IMR-90 (cell line): ENCODE data around the gene COPS7A. TPM values are rescaled to one million over a fixed set of nuclear protein-coding genes. Genes with fewer than 3 reads are reported as not detected.

Experiments
- ATAC-seq: fragments of 200-7000 bp; cut with Tn5 transposase; 2 replicates; pipeline ENCODE4 v1.9.1; 2020; ENCODE audit warnings: low read depth, mild to moderate bottlenecking, moderate library complexity
- BruUV-seq: library from RNA; stranded (reverse); fragments of 400-500 nt; replicated peaks from 2 replicates; lab custom pipeline; 2021; lab: Mats Ljungman, UMichigan
- CTCF ChIA-PET: fragments of 300-600 bp; formaldehyde crosslinking; extraction: SDS; loops from one replicate; lab custom pipeline; 2021; ENCODE audit warnings: antibody characterized with exemption; lab: Yijun Ruan, JAX
- POLR2A ChIA-PET: fragments of 300-600 bp; sonication (Branson Sonifier 250); formaldehyde crosslinking; loops from one replicate; lab custom pipeline; 2022; ENCODE audit warnings: antibody characterized with exemption; ENCODE audit not compliant: unreplicated experiment; lab: Charles Lee
- DNase-seq: peaks from one replicate; pipeline ENCODE4 v3.0.0; 2013
- H2AFZ ChIP-seq: replicated peaks from 2 replicates; pipeline ENCODE3; 2013; ENCODE audit warnings: low read length, mild to moderate bottlenecking; ENCODE audit not compliant: poor library complexity
- H2AK5ac ChIP-seq: 2 replicates; pipeline ENCODE4 v1.6.1; 2013; ENCODE audit warnings: low read depth, low read length, inconsistent platforms
- H2AK9ac ChIP-seq: replicated peaks from 2 replicates; pipeline ENCODE3; 2013; ENCODE audit warnings: mild to moderate bottlenecking, low read depth, low read length, moderate library complexity; ENCODE audit not compliant: poor library complexity
- H2BK120ac ChIP-seq: 2 replicates; pipeline ENCODE4 v1.6.1; 2013; ENCODE audit warnings: low read depth, low read length, inconsistent platforms
- H2BK15ac ChIP-seq: 3 replicates; pipeline ENCODE4 v1.6.1; 2013; ENCODE audit warnings: low read depth, low read length, inconsistent platforms
- H2BK20ac ChIP-seq: 2 replicates; pipeline ENCODE4 v1.6.1; 2013; ENCODE audit warnings: low read depth, mild to moderate bottlenecking, inconsistent platforms, low read length, moderate library complexity
- H2BK5ac ChIP-seq: 2 replicates; pipeline ENCODE4 v1.6.1; 2013; ENCODE audit warnings: mild to moderate bottlenecking, low read depth, low read length, inconsistent platforms; ENCODE audit not compliant: poor library complexity, severe bottlenecking
- H3K14ac ChIP-seq: replicated peaks from 2 replicates; pipeline ENCODE4 v1.6.1; 2013; ENCODE audit warnings: low read depth, low read length, inconsistent platforms
- H3K18ac ChIP-seq: 2 replicates; pipeline ENCODE4 v1.6.1; 2013; ENCODE audit warnings: low read depth, low read length, control low read depth
- H3K23ac ChIP-seq: 2 replicates; pipeline ENCODE4 v1.6.1; 2013; ENCODE audit warnings: low read depth, low read length, inconsistent platforms
- H3K27ac ChIP-seq: 2 replicates; pipeline ENCODE4 v1.5.1; 2013; ENCODE audit warnings: mild to moderate bottlenecking, control low read depth, low read length; ENCODE audit not compliant: insufficient read depth
- H3K27me3 ChIP-seq: 2 replicates; pipeline ENCODE4 v1.6.1; 2013; ENCODE audit warnings: low read length; ENCODE audit not compliant: control insufficient read depth, insufficient read depth
- H3K36me3 ChIP-seq: 2 replicates; pipeline ENCODE4 v1.6.1; 2013; ENCODE audit warnings: low read length, mixed read lengths; ENCODE audit not compliant: control insufficient read depth, insufficient read depth
- H3K4ac ChIP-seq: 2 replicates; pipeline ENCODE4 v1.6.1; 2013; ENCODE audit warnings: low read depth, low read length, inconsistent platforms
- H3K4me1 ChIP-seq: 2 replicates; pipeline ENCODE4 v1.6.1; 2013; ENCODE audit warnings: low read length, mixed read lengths; ENCODE audit not compliant: control insufficient read depth, insufficient read depth
- H3K4me2 ChIP-seq: 2 replicates; pipeline ENCODE4 v1.6.1; 2013; ENCODE audit warnings: low read depth, mild to moderate bottlenecking, control low read depth, low read length, moderate library complexity
- H3K4me3 ChIP-seq: 2 replicates; pipeline ENCODE4 v1.5.1; 2013; ENCODE audit warnings: low read depth, mild to moderate bottlenecking, control low read depth, low read length, moderate library complexity; ENCODE audit not compliant: insufficient read depth
- H3K56ac ChIP-seq: 2 replicates; pipeline ENCODE4 v1.6.1; 2013; ENCODE audit warnings: low read length, inconsistent platforms; ENCODE audit not compliant: insufficient read depth; ENCODE audit errors: extremely low read depth
- H3K79me1 ChIP-seq, 2 experiments: 2 replicates each; pipeline ENCODE4 v1.6.1; 2013; ENCODE audit warnings: low read length in 2 of 2, inconsistent platforms in 1 of 2, low read depth in 1 of 2
- H3K9ac ChIP-seq: 2 replicates; pipeline ENCODE4 v1.6.1; 2013; ENCODE audit warnings: low read depth, low read length, control low read depth
- H3K9me1 ChIP-seq: 2 replicates; pipeline ENCODE4 v1.6.1; 2013; ENCODE audit warnings: low read length, inconsistent platforms; ENCODE audit not compliant: insufficient read depth
- H3K9me3 ChIP-seq: 2 replicates; pipeline ENCODE4 v1.6.1; 2013; ENCODE audit warnings: low read length; ENCODE audit not compliant: control insufficient read depth, insufficient read depth
- H4K20me1 ChIP-seq: 2 replicates; pipeline ENCODE4 v1.6.1; 2013; ENCODE audit warnings: low read length, inconsistent platforms; ENCODE audit not compliant: insufficient read depth
- H4K5ac ChIP-seq: 2 replicates; pipeline ENCODE4 v1.6.1; 2013; ENCODE audit warnings: mild to moderate bottlenecking, low read depth, low read length, control low read depth
- H4K8ac ChIP-seq, 2 experiments: 2 replicates each; pipeline ENCODE4 v1.6.1; 2013; ENCODE audit warnings: low read depth in 2 of 2, low read length in 2 of 2, control low read depth in 1 of 2, inconsistent platforms in 1 of 2
- H4K91ac ChIP-seq: 2 replicates; pipeline ENCODE4 v1.6.1; 2013; ENCODE audit warnings: low read depth, low read length, inconsistent platforms; ENCODE audit not compliant: insufficient read depth
- BHLHE40 ChIP-seq: fragments of 150-350 bp; IDR thresholded peaks from 2 replicates; pipeline ENCODE4 v1.6.1; 2016; ENCODE audit warnings: mild to moderate bottlenecking, low read depth, low read length
- CEBPB ChIP-seq: IDR thresholded peaks from 2 replicates; pipeline ENCODE4 v1.6.1; 2012; ENCODE audit warnings: low read depth, low read length, improper control_type of control experiment
- CHD1 ChIP-seq: IDR thresholded peaks from 2 replicates; pipeline ENCODE4 v1.6.1; 2012; ENCODE audit warnings: low read depth, low read length, improper control_type of control experiment
- FOS ChIP-seq: fragments of 150-350 bp; IDR thresholded peaks from 2 replicates; pipeline ENCODE4 v1.6.1; 2016; ENCODE audit warnings: low read depth, low read length
- MAFK ChIP-seq: IDR thresholded peaks from 2 replicates; pipeline ENCODE4 v1.6.1; 2012; ENCODE audit warnings: low read depth, low read length, improper control_type of control experiment
- MAZ ChIP-seq: IDR thresholded peaks from 2 replicates; pipeline ENCODE4 v1.6.1; 2012; ENCODE audit warnings: low read depth, mild to moderate bottlenecking, low read length, improper control_type of control experiment, moderate library complexity, borderline replicate concordance
- MXI1 ChIP-seq: IDR thresholded peaks from 2 replicates; pipeline ENCODE4 v1.6.1; 2012; ENCODE audit warnings: low read depth, mild to moderate bottlenecking, low read length, moderate library complexity, borderline replicate concordance
- NFE2L2 ChIP-seq: fragments of 150-350 bp; IDR thresholded peaks from 2 replicates; pipeline ENCODE4 v1.6.1; 2016; ENCODE audit warnings: low read depth, mild to moderate bottlenecking, low read length
- POLR2A ChIP-seq: IDR thresholded peaks from 2 replicates; pipeline ENCODE4 v1.6.1; 2012; ENCODE audit warnings: mild to moderate bottlenecking, low read depth, low read length
- RAD21 ChIP-seq: IDR thresholded peaks from 2 replicates; pipeline ENCODE4 v1.6.1; 2012; ENCODE audit warnings: low read length, improper control_type of control experiment
- RCOR1 ChIP-seq: IDR thresholded peaks from 2 replicates; pipeline ENCODE4 v1.6.1; 2012; ENCODE audit warnings: mild to moderate bottlenecking, low read length, improper control_type of control experiment; ENCODE audit not compliant: insufficient replicate concordance
- RFX5 ChIP-seq: IDR thresholded peaks from 2 replicates; pipeline ENCODE4 v1.8.0; 2012; ENCODE audit warnings: low read depth, mild to moderate bottlenecking, low read length, moderate library complexity
- SMC3 ChIP-seq: fragments of 150-350 bp; IDR thresholded peaks from 2 replicates; pipeline ENCODE4 v1.6.1; 2016; ENCODE audit warnings: low read depth, mild to moderate bottlenecking, antibody characterized with exemption, low read length, moderate library complexity
- WGBS, 2 experiments: methylation state at CpG; one replicate each; pipeline versions ENCODE4 v1.1.5 to v1.1.7; 2013; ENCODE audit warnings: missing lambda C conversion rate in 2 of 2; ENCODE audit not compliant: insufficient read length in 1 of 2; ENCODE audit errors: extremely low coverage in 2 of 2; 5-methylcytosine and 5-hydroxymethylcytosine counted together
- dilution Hi-C: fragments of 300-500 bp; cut with HindIII; formaldehyde crosslinking; loops from one replicate; pipeline ENCODE4 v1.14.3; 2018; ENCODE audit warnings: low sequenced_read_pairs; ENCODE audit not compliant: unreplicated experiment
- in situ Hi-C: fragments of 300-500 bp; cut with MboI; formaldehyde crosslinking; loops from 3 replicates; pipeline ENCODE4 v1.14.3; 2019; ENCODE audit warnings: low sequenced_read_pairs, inconsistent platforms, mixed read lengths
- intact Hi-C: fragments of 100-400 bp; cut with micrococcal nuclease; formaldehyde crosslinking; loops from 2 replicates; pipeline ENCODE4 v1.10.0; 2022
- polyA plus RNA-seq, 3 experiments: library from polyadenylated mRNA; depleted of rRNA; stranded (reverse); fragments of >200 nt; gene quantifications; 2 replicates each; pipeline ENCODE4 v1.2.3, GENCODE V29; 2012; ENCODE audit warnings: low replicate concordance in 1 of 3
- total RNA-seq: library from RNA; depleted of rRNA; stranded (reverse); fragments of >200 nt; gene quantifications from 2 replicates; pipeline ENCODE4 v1.2.3, GENCODE V29; 2012
- TF ChIP-seq, protein P1 (sequence below): conservative IDR thresholded peaks from 2 replicates; pipeline ENCODE4 v1.5.1; 2012; ENCODE audit warnings: mild to moderate bottlenecking, low read depth, low read length, improper control_type of control experiment
- TF ChIP-seq, protein P2 (sequence below): fragments of 150-350 bp; IDR thresholded peaks from 2 replicates; pipeline ENCODE4 v1.6.1; 2017; ENCODE audit warnings: mild to moderate bottlenecking, antibody characterized with exemption, low read length, low read depth
- TF ChIP-seq, protein P3 (sequence below): fragments of 150-350 bp; IDR thresholded peaks from 2 replicates; pipeline ENCODE4 v1.6.1; 2016; ENCODE audit warnings: low read depth, mild to moderate bottlenecking, low read length, moderate library complexity, borderline replicate concordance

Gene COPS7A
- total and polyA plus RNA-seq, 2 of the 4 experiments (the other 2 are of a cell fraction), result 58.8 to 135 TPM

DNA sequence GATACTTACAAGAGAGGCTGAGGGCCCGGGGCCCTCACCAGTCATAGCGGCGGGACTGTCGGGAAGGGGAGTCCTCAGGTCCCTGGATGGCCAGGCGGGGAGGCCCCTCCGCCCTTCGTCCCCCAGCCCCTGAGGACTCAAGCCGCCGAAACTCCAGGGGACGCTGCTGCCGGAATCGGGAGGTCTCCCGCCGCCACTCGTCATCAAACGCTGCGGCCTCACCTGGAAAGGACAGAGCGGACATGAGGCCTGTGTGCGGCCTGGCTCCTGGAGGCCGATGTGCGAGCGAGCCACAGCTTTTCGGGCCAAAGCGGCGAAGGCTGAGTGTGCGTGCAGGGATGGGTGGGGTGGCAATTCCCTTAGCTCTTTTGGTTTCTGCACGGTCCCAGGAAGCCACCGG is 24.9 kb downstream of the COPS7A start:
- H3K27ac ChIP-seq, result no peak overlapping the region
- ATAC-seq, result no peak
- no peak overlapping the region for H4K91ac ChIP-seq
- in situ Hi-C loops (no loop called here), intact Hi-C loops (no loop called here), dilution Hi-C loops (no loop called here)
- WGBS, 2 experiments, result 97% methylated on average over 14 of the region's 28 CpGs; no CpG with 5 or more reads in 1 of the 2 experiments
- H3K18ac ChIP-seq, result no peak overlapping the region
- H3K14ac ChIP-seq, result no peak overlapping the region
- no peak overlapping the region for H4K8ac ChIP-seq
- no peak overlapping the region for H4K5ac ChIP-seq
- H2BK120ac ChIP-seq, result no peak overlapping the region
- no peak overlapping the region for H2BK20ac ChIP-seq
- H3K36me3 ChIP-seq, result peaks cover 56% of the 10 kb centered on the region
- no peak overlapping the region for H2AK9ac ChIP-seq
- no peaks in the 10 kb centered on the region for H3K27me3 ChIP-seq
- no peak overlapping the region for H2BK15ac ChIP-seq
- no TSS peak for BruUV-seq
- H2AK5ac ChIP-seq, result no peak overlapping the region
- DNase-seq, result no peak
- H2BK5ac ChIP-seq, result no peak overlapping the region
- POLR2A ChIA-PET, result no interaction called here
- CTCF ChIA-PET, result no interaction called here
- H4K20me1 ChIP-seq, result peaks cover 16% of the 10 kb centered on the region
- H3K79me1 ChIP-seq, result peaks cover 22 to 36% of the 10 kb centered on the region in 2 experiments
- H3K4ac ChIP-seq, result no peak overlapping the region
- peaks cover 4% of the 10 kb centered on the region for H3K9me1 ChIP-seq
- H3K4me2 ChIP-seq, result no peak overlapping the region
- H3K23ac ChIP-seq, result no peak overlapping the region
- H2AFZ ChIP-seq, result no peak overlapping the region
- peaks cover 5% of the 10 kb centered on the region for H3K4me1 ChIP-seq
- no peak overlapping the region for H3K4me3 ChIP-seq
- no peaks in the 10 kb centered on the region for H3K9me3 ChIP-seq
- H3K9ac ChIP-seq, result no peak overlapping the region
- TF ChIP-seq POLR2A (no peak), RFX5 (no peak), MXI1 (no peak), MAFK (no peak), NFE2L2 (no peak), RAD21 (no peak), BHLHE40 (no peak), CHD1 (no peak), SMC3 (no peak), RCOR1 (no peak), FOS (no peak), MAZ (no peak), CEBPB (no peak)
- TF ChIP-seq, protein P1, sequence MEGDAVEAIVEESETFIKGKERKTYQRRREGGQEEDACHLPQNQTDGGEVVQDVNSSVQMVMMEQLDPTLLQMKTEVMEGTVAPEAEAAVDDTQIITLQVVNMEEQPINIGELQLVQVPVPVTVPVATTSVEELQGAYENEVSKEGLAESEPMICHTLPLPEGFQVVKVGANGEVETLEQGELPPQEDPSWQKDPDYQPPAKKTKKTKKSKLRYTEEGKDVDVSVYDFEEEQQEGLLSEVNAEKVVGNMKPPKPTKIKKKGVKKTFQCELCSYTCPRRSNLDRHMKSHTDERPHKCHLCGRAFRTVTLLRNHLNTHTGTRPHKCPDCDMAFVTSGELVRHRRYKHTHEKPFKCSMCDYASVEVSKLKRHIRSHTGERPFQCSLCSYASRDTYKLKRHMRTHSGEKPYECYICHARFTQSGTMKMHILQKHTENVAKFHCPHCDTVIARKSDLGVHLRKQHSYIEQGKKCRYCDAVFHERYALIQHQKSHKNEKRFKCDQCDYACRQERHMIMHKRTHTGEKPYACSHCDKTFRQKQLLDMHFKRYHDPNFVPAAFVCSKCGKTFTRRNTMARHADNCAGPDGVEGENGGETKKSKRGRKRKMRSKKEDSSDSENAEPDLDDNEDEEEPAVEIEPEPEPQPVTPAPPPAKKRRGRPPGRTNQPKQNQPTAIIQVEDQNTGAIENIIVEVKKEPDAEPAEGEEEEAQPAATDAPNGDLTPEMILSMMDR, result no peak
- TF ChIP-seq, protein P2, sequence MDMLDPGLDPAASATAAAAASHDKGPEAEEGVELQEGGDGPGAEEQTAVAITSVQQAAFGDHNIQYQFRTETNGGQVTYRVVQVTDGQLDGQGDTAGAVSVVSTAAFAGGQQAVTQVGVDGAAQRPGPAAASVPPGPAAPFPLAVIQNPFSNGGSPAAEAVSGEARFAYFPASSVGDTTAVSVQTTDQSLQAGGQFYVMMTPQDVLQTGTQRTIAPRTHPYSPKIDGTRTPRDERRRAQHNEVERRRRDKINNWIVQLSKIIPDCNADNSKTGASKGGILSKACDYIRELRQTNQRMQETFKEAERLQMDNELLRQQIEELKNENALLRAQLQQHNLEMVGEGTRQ, result no peak
- TF ChIP-seq, protein P3, sequence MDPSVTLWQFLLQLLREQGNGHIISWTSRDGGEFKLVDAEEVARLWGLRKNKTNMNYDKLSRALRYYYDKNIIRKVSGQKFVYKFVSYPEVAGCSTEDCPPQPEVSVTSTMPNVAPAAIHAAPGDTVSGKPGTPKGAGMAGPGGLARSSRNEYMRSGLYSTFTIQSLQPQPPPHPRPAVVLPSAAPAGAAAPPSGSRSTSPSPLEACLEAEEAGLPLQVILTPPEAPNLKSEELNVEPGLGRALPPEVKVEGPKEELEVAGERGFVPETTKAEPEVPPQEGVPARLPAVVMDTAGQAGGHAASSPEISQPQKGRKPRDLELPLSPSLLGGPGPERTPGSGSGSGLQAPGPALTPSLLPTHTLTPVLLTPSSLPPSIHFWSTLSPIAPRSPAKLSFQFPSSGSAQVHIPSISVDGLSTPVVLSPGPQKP, result no peak
- no peak overlapping the region for H3K56ac ChIP-seq
